MCF 10A (cell line): ENCODE data around the gene MAP7. TPM values are rescaled to one million over a fixed set of nuclear protein-coding genes. Genes with fewer than 3 reads are reported as not detected.
"Not testable (repeated sequence)": the region's sequence is repeated elsewhere in the genome, so short reads cannot be mapped to it uniquely, and the experiment has no call there.

ENCODE experiments used
- BruUV-seq: library from RNA; stranded (reverse); fragments of 400-500 nt; replicated peaks from 2 replicates; lab custom pipeline; 2021; lab: Mats Ljungman, UMichigan
- CTCF ChIA-PET: fragments of 300-600 bp; sonication (Branson Sonifier 250); formaldehyde crosslinking; extraction: SDS; loops from one replicate; lab custom pipeline; 2021; ENCODE audit warnings: antibody characterized with exemption, inconsistent platforms; lab: Yijun Ruan, JAX
- POLR2A ChIA-PET: fragments of 300-600, 350-650 bp; sonication (Branson Sonifier 250); formaldehyde crosslinking; extraction: SDS; loops from one replicate; lab custom pipeline; 2020; ENCODE audit warnings: antibody characterized with exemption, inconsistent platforms; lab: Yijun Ruan, JAX
- DNase-seq: peaks from one replicate; pipeline ENCODE4 v3.0.0-alpha.2; 2018; ENCODE audit not compliant: unreplicated experiment
- H3K27ac Mint-ChIP-seq: one replicate; pipeline ENCODE4 v1.8.0; 2022; ENCODE audit warnings: mild to moderate bottlenecking, low read depth, mixed read lengths; ENCODE audit not compliant: unreplicated experiment
- H3K27me3 Mint-ChIP-seq: one replicate; pipeline ENCODE4 v1.8.0; 2022; ENCODE audit warnings: mixed read lengths; ENCODE audit not compliant: insufficient read depth, unreplicated experiment
- H3K36me3 Mint-ChIP-seq: one replicate; pipeline ENCODE4 v1.8.0; 2022; ENCODE audit warnings: mild to moderate bottlenecking, moderate library complexity, mixed read lengths; ENCODE audit not compliant: insufficient read depth, unreplicated experiment
- H3K4me1 Mint-ChIP-seq: one replicate; pipeline ENCODE4 v1.8.0; 2022; ENCODE audit warnings: mixed read lengths; ENCODE audit not compliant: insufficient read depth, unreplicated experiment
- H3K4me3 Mint-ChIP-seq: one replicate; pipeline ENCODE4 v1.8.0; 2022; ENCODE audit warnings: mild to moderate bottlenecking, moderate library complexity, mixed read lengths; ENCODE audit not compliant: unreplicated experiment
- H3K9me3 Mint-ChIP-seq: one replicate; pipeline ENCODE4 v1.8.0; 2022; ENCODE audit warnings: mixed read lengths; ENCODE audit not compliant: unreplicated experiment
- CTCF ChIP-seq: fragments of 200-600 bp; IDR thresholded peaks from one replicate; pipeline ENCODE4 v1.8.0; 2022; ENCODE audit warnings: antibody characterized with exemption, mild to moderate bottlenecking; ENCODE audit not compliant: unreplicated experiment
- intact Hi-C: fragments of 100-400 bp; cut with micrococcal nuclease; formaldehyde crosslinking; loops from 2 replicates; pipeline ENCODE4 v1.14.1; 2022
- total RNA-seq: library from RNA; stranded (reverse); gene quantifications from 2 replicates; pipeline ENCODE4 v1.2.3, GENCODE V29; 2022

Gene MAP7
- total RNA-seq, 1 experiment from 2014 or later, result 17.2 TPM

GRCh38 chr6:136491251-136491650 lies 59.0 kb downstream of the MAP7 start:
- POLR2A ChIA-PET, result interaction anchor here (0.6 to 2.2 kb wide), 3 partner anchors 10 to 201 kb away, joined by 3 to 5 read pairs (median 5); partner anchors contain the start of gene BCLAF1
- H3K4me3 Mint-ChIP-seq, result no peak overlapping the region
- CTCF ChIA-PET, result no interaction called here
- H3K27me3 Mint-ChIP-seq, result no peaks in the 10 kb centered on the region
- no TSS peak for BruUV-seq
- H3K4me1 Mint-ChIP-seq, result peaks cover 6% of the 10 kb centered on the region
- no peak for DNase-seq
- H3K27ac Mint-ChIP-seq, result no peak overlapping the region
- no peak for TF ChIP-seq CTCF
- intact Hi-C loops, result no loop called here
- no peaks in the 10 kb centered on the region for H3K9me3 Mint-ChIP-seq
- H3K36me3 Mint-ChIP-seq, result no peaks in the 10 kb centered on the region

GRCh38 chr6:136489689-136490033 lies 60.6 kb downstream of the MAP7 start:
- H3K36me3 Mint-ChIP-seq, BruUV-seq, H3K4me3 Mint-ChIP-seq, H3K9me3 Mint-ChIP-seq, H3K4me1 Mint-ChIP-seq, H3K27me3 Mint-ChIP-seq, DNase-seq, intact Hi-C loops: not testable (repeated sequence)
- ChIA-PET CTCF (interaction anchor here (0.9 kb wide), 1 partner anchor 57 kb away, joined by 3 read pairs; no protein-coding TSS in a partner anchor), POLR2A (interaction anchor here (0.7 to 2.2 kb wide), 6 partner anchors 26 to 200 kb away, joined by 3 to 5 read pairs (median 3); partner anchors contain the start of gene BCLAF1)
- H3K27ac Mint-ChIP-seq, result peak overlapping the region; percentile 39

- H3K27ac Mint-ChIP-seq, result no peak overlapping the region
- no peaks in the 10 kb centered on the region for H3K9me3 Mint-ChIP-seq
- no peak for TF ChIP-seq CTCF
- H3K36me3 Mint-ChIP-seq, result no peaks in the 10 kb centered on the region
- H3K4me1 Mint-ChIP-seq, result peaks cover 6% of the 10 kb centered on the region
- no TSS peak for BruUV-seq
- DNase-seq, result peak; percentile 77
- no peak overlapping the region for H3K4me3 Mint-ChIP-seq
- ChIA-PET CTCF (interaction anchor here (0.6 to 0.7 kb wide), 2 partner anchors 28 to 117 kb away, joined by 3 to 4 read pairs; no protein-coding TSS in a partner anchor), POLR2A (interaction anchor here (0.6 to 1.0 kb wide), 3 partner anchors 10 to 198 kb away, joined by 3 to 4 read pairs (median 4); partner anchors contain the start of gene BCLAF1)
- intact Hi-C loops, result no loop called here
- H3K27me3 Mint-ChIP-seq, result no peaks in the 10 kb centered on the region
Measured at GRCh38 chr6:136487759-136488425, 62.3 kb downstream of the MAP7 start.

- H3K27me3 Mint-ChIP-seq, result no peaks in the 10 kb centered on the region
- no peaks in the 10 kb centered on the region for H3K9me3 Mint-ChIP-seq
- H3K4me1 Mint-ChIP-seq, result peaks cover 6% of the 10 kb centered on the region
- no peak overlapping the region for H3K4me3 Mint-ChIP-seq
- DNase-seq, result no peak
- no peak for TF ChIP-seq CTCF
- ChIA-PET POLR2A (no interaction called here), CTCF (no interaction called here)
- BruUV-seq, result no TSS peak
- intact Hi-C loops, result no loop called here
- H3K27ac Mint-ChIP-seq, result no peak overlapping the region
- no peaks in the 10 kb centered on the region for H3K36me3 Mint-ChIP-seq
Measured at GRCh38 chr6:136486357-136486756, 63.9 kb downstream of the MAP7 start.
